Body of pancreas (tissue), 4 donors: ENCODE results near the gene MRPS16.

Experiments
- CTCF ChIP-seq, 7 experiments: fragments of 450-650 bp in 4 of 7; fragments of 200-600 bp in 3 of 7; sonication (generic) in 3 of 7; IDR thresholded peaks; one replicate each; pipeline ENCODE4 v1.5.1; 2016 to 2019; ENCODE audit warnings: antibody characterized with exemption in 7 of 7
- POLR2A ChIP-seq, 3 donors: fragments of 450-650 bp; IDR thresholded peaks; one replicate each; pipeline ENCODE4 v1.6.1; 2016; ENCODE audit warnings: antibody characterized with exemption in 3 of 3, mild to moderate bottlenecking in 2 of 3

DNA sequence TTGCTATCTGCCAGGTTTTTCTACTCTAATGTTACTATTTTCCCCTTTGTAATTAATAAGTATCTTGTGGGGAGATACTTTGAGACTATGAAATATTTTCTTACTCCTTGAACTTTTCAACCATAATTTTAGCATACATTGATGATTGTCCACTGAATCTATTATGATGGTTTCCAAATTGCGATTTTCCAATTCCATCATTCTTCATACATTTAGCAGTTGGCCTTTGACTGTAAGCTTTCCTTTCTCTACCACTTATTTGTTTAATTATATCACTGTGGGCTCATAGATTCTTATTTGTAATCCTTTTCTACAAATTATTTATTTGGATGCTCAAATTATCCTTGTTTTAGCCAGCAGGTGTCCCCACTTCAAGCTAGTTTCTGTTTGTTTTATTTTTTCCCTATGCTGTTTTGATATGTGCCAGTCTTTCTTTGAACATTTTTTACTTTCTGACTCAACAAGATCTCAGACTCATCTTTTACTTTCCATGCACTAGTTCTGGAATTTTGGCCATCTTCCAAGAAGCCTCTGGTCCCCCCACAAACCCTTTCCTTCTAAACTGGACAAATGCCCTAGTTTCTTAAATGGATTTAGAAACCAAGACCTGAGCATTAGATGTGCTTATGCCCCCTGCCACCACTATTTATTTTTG lies 11.4 kb upstream of the MRPS16 start:
- TF ChIP-seq CTCF (IDR thresholded peaks at IDR 0.05): peak in 6 of 7 experiments; percentile 24 to 43 (median 35)
- TF ChIP-seq POLR2A (IDR thresholded peaks at IDR 0.05): no peak
